Measurements from ENCODE around the gene VAV2.
A peak's percentile ranks its signal among the peaks of the same experiment; 100 is the strongest.

VAV2 gene

DNA sequence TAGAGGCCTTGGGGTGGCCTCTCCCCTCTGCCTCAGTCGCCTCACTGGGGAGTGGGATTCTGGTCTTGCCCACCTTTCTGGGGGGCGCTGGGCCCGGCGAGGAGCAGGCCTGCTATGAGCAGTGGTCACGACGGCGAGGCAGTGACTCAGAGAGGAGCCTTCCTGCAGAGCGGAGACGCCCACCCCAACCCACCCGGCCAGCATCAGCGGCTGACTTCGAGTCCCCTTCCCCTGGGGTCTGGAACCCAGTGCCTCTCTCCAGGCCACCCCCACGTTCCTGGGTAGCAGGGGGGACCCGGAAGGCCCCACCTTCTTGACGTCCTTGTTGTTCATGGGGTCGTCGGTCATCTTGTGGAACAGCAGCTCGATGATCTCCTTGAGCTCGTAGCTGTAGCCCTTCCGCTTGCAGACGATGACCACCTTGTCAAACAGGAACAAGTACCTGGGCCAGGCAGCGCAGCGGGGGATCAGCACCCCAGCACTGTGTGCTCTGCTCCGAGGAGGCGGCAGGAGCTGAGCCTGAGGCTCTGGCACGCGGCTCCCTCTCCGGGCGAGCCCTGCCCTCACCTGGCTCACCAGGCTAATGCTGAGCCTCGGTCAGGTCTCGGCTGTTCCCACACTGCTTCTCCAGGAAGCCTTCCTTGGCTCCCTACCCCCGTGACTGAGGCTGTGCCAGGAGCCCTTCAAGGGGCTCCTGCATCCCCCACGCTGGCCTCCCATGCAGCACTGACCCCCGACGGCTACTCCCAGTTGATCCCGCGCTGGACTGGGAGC, 203.9 kb downstream of the VAV2 start:
- Histone ChIP-seq H3K9me2 (replicated peaks; ENCODE audit: insufficient read depth, low read length) (no peaks in the 10 kb centered on the region), H3K27ac (ENCODE audit: low read depth, low read length) (no peak overlapping the region), H3F3A (ENCODE audit: insufficient read depth) (peaks cover under 1% of the 10 kb centered on the region; the same call in 1 of the 2 replicates), H3K9me3 (ENCODE audit: insufficient read depth, low read length) (no peaks in the 10 kb centered on the region), H3K9ac (ENCODE audit: low read length) (no peak overlapping the region), H3K79me2 (ENCODE audit: insufficient read depth, low read length) (no peaks in the 10 kb centered on the region), H3K27me3 (ENCODE audit: low read length) (no peaks in the 10 kb centered on the region), H4K20me1 (ENCODE audit: low read depth, low read length) (no peaks in the 10 kb centered on the region), H3K36me3 (ENCODE audit: low read length) (no peaks in the 10 kb centered on the region), H2AFZ (ENCODE audit: low read depth, low read length, severe bottlenecking) (no peak overlapping the region), H3K4me2 (ENCODE audit: low read depth, low read length, poor library complexity, severe bottlenecking) (no peak overlapping the region), H3K4me3 (ENCODE audit: insufficient read depth, low read length, poor library complexity, severe bottlenecking) (no peak overlapping the region)
- TF ChIP-seq EZH2phosphoT487 (conservative IDR thresholded peaks at IDR 0.05; ENCODE audit: low read length), result no peak
- TF ChIP-seq, protein P1, sequence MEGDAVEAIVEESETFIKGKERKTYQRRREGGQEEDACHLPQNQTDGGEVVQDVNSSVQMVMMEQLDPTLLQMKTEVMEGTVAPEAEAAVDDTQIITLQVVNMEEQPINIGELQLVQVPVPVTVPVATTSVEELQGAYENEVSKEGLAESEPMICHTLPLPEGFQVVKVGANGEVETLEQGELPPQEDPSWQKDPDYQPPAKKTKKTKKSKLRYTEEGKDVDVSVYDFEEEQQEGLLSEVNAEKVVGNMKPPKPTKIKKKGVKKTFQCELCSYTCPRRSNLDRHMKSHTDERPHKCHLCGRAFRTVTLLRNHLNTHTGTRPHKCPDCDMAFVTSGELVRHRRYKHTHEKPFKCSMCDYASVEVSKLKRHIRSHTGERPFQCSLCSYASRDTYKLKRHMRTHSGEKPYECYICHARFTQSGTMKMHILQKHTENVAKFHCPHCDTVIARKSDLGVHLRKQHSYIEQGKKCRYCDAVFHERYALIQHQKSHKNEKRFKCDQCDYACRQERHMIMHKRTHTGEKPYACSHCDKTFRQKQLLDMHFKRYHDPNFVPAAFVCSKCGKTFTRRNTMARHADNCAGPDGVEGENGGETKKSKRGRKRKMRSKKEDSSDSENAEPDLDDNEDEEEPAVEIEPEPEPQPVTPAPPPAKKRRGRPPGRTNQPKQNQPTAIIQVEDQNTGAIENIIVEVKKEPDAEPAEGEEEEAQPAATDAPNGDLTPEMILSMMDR (IDR thresholded peaks at IDR 0.05; ENCODE audit: insufficient read depth, low read length, poor library complexity, severe bottlenecking), result no peak

DNA sequence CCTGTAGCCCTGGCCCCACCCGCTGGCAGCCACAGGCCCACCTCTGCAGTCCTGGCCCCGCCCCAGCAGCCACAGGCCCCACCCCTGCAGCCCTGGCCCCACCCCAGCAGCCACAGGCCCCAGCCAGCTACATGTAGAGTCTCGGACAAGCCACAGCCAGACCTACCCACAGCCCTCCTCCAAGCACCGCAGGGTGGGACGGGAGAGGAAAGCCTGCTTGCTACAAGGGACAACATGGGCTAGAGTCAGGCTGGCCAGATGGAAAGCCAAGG, 204.4 kb downstream of the VAV2 start:
- no peak overlapping the region for H2AFZ ChIP-seq (ENCODE audit: low read depth, low read length, severe bottlenecking)
- peaks cover 6% of the 10 kb centered on the region; the same call in 1 of the 2 replicates for H3F3A ChIP-seq (ENCODE audit: insufficient read depth)
- H3K9me3 ChIP-seq (ENCODE audit: insufficient read depth, low read length), result no peaks in the 10 kb centered on the region
- no peaks in the 10 kb centered on the region for H3K9me2 ChIP-seq (replicated peaks; ENCODE audit: insufficient read depth, low read length)
- H3K9ac ChIP-seq (ENCODE audit: low read length), result no peak overlapping the region
- no peak overlapping the region for H3K4me3 ChIP-seq (ENCODE audit: insufficient read depth, low read length, poor library complexity, severe bottlenecking)
- H3K27ac ChIP-seq (ENCODE audit: low read depth, low read length), result no peak overlapping the region
- no peaks in the 10 kb centered on the region for H3K36me3 ChIP-seq (ENCODE audit: low read length)
- H3K79me2 ChIP-seq (ENCODE audit: insufficient read depth, low read length), result no peaks in the 10 kb centered on the region
- no peak overlapping the region for H3K4me2 ChIP-seq (ENCODE audit: low read depth, low read length, poor library complexity, severe bottlenecking)
- H4K20me1 ChIP-seq (ENCODE audit: low read depth, low read length), result no peaks in the 10 kb centered on the region
- TF ChIP-seq EZH2phosphoT487 (conservative IDR thresholded peaks at IDR 0.05; ENCODE audit: low read length), result no peak
- H3K27me3 ChIP-seq (ENCODE audit: low read length), result no peaks in the 10 kb centered on the region

- H3K27ac ChIP-seq (ENCODE audit: low read depth, low read length), result peak overlapping the region; percentile 57
- H3K27me3 ChIP-seq (ENCODE audit: low read length), result no peaks in the 10 kb centered on the region
- H3K9me3 ChIP-seq (ENCODE audit: insufficient read depth, low read length), result no peaks in the 10 kb centered on the region
- H3K79me2 ChIP-seq (ENCODE audit: insufficient read depth, low read length), result no peaks in the 10 kb centered on the region
- H2AFZ ChIP-seq (ENCODE audit: low read depth, low read length, severe bottlenecking), result no peak overlapping the region
- no peaks in the 10 kb centered on the region for H3K9me2 ChIP-seq (replicated peaks; ENCODE audit: insufficient read depth, low read length)
- H4K20me1 ChIP-seq (ENCODE audit: low read depth, low read length), result no peaks in the 10 kb centered on the region
- TF ChIP-seq EZH2phosphoT487 (conservative IDR thresholded peaks at IDR 0.05; ENCODE audit: low read length), result no peak
- TF ChIP-seq, protein P1 (IDR thresholded peaks at IDR 0.05; ENCODE audit: insufficient read depth, low read length, poor library complexity, severe bottlenecking), result no peak
- no peak overlapping the region for H3K4me3 ChIP-seq (ENCODE audit: insufficient read depth, low read length, poor library complexity, severe bottlenecking)
- H3F3A ChIP-seq (ENCODE audit: insufficient read depth), result peaks cover 9% of the 10 kb centered on the region; the same call in 1 of the 2 replicates
- H3K9ac ChIP-seq (ENCODE audit: low read length), result no peak overlapping the region
- H3K4me2 ChIP-seq (ENCODE audit: low read depth, low read length, poor library complexity, severe bottlenecking), result peak overlapping the region; percentile 14
- no peaks in the 10 kb centered on the region for H3K36me3 ChIP-seq (ENCODE audit: low read length)
Observed at GRCh38 chr9:133786907-133787753, 205.0 kb downstream of the VAV2 start.

DNA sequence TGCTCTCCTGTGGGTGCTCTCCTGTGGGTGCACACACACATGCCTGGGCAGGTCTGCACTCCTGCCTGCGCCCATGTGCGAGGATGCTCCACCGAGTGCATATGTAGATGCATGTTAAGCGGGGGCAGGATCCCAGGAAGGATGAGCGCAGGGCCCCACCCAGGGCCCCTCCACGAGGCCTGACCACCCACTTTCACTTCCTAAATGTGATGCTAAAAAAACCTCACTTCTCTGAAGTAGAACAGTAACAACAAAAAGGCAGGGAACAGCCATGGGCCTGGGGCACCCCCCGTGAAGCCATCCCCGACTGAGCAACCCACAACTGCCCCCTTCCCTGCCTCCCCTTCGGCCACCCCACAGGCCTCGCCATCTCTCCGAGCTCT, 205.8 kb downstream of the VAV2 start:
- H3K36me3 ChIP-seq (ENCODE audit: low read length), result no peaks in the 10 kb centered on the region
- no peak overlapping the region for H3K4me3 ChIP-seq (ENCODE audit: insufficient read depth, low read length, poor library complexity, severe bottlenecking)
- no peaks in the 10 kb centered on the region for H3K9me3 ChIP-seq (ENCODE audit: insufficient read depth, low read length)
- no peaks in the 10 kb centered on the region for H4K20me1 ChIP-seq (ENCODE audit: low read depth, low read length)
- no peaks in the 10 kb centered on the region for H3K79me2 ChIP-seq (ENCODE audit: insufficient read depth, low read length)
- no peaks in the 10 kb centered on the region for H3K27me3 ChIP-seq (ENCODE audit: low read length)
- no peak overlapping the region for H3K9ac ChIP-seq (ENCODE audit: low read length)
- no peak overlapping the region for H2AFZ ChIP-seq (ENCODE audit: low read depth, low read length, severe bottlenecking)
- H3K4me2 ChIP-seq (ENCODE audit: low read depth, low read length, poor library complexity, severe bottlenecking), result peak overlapping the region; percentile 14
- TF ChIP-seq, protein P1 (IDR thresholded peaks at IDR 0.05; ENCODE audit: insufficient read depth, low read length, poor library complexity, severe bottlenecking), result no peak
- no peak for TF ChIP-seq EZH2phosphoT487 (conservative IDR thresholded peaks at IDR 0.05; ENCODE audit: low read length)
- H3K27ac ChIP-seq (ENCODE audit: low read depth, low read length), result peak overlapping the region; percentile 57
- H3F3A ChIP-seq (ENCODE audit: insufficient read depth), result peaks cover 9% of the 10 kb centered on the region; the same call in 1 of the 2 replicates
- no peaks in the 10 kb centered on the region for H3K9me2 ChIP-seq (replicated peaks; ENCODE audit: insufficient read depth, low read length)
